ENCODE data around the gene VPS33B.

DNA sequence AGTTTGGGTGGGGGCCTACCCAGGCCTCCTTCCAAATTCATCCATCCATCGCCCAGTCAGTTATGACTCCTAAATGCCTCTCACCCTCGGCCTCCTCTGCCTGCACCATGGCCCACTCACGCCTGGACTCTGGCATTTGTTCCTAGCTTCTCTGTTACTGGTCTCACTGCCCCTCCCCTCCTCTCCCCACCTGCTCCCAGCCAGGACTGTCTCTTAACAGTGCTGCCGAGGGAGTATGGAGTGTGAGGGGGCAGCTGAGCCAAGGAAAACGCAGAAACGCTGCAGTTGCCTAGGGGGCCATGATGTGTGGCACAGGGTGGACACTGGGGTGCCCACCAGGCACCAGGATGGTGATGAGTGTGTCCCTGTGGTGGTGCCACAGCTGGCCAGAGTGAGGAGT is 64.6 kb downstream of the VPS33B start:
- TF ChIP-seq, protein P1, sequence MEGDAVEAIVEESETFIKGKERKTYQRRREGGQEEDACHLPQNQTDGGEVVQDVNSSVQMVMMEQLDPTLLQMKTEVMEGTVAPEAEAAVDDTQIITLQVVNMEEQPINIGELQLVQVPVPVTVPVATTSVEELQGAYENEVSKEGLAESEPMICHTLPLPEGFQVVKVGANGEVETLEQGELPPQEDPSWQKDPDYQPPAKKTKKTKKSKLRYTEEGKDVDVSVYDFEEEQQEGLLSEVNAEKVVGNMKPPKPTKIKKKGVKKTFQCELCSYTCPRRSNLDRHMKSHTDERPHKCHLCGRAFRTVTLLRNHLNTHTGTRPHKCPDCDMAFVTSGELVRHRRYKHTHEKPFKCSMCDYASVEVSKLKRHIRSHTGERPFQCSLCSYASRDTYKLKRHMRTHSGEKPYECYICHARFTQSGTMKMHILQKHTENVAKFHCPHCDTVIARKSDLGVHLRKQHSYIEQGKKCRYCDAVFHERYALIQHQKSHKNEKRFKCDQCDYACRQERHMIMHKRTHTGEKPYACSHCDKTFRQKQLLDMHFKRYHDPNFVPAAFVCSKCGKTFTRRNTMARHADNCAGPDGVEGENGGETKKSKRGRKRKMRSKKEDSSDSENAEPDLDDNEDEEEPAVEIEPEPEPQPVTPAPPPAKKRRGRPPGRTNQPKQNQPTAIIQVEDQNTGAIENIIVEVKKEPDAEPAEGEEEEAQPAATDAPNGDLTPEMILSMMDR (IDR thresholded peaks at IDR 0.05; ENCODE audit: low read depth, low read length): no peak
- no peak for TF ChIP-seq EZH2phosphoT487 (IDR thresholded peaks at IDR 0.05; ENCODE audit: low read depth)
